Activated CD4-positive, alpha-beta T cell treated with anti-CD3 and anti-CD28 coated beads for 24 hours (primary cell): ENCODE measurements around the gene HELZ.
"Not testable (repeated sequence)": the region's sequence is repeated elsewhere in the genome, so short reads cannot be mapped to it uniquely, and the experiment has no call there.

Experiments
- DNase-seq, 2 donors: peaks; one replicate each; pipeline ENCODE4 v3.0.0-alpha.2; 2020; ENCODE audit warnings: low read depth in 2 of 2

HELZ gene

DNA sequence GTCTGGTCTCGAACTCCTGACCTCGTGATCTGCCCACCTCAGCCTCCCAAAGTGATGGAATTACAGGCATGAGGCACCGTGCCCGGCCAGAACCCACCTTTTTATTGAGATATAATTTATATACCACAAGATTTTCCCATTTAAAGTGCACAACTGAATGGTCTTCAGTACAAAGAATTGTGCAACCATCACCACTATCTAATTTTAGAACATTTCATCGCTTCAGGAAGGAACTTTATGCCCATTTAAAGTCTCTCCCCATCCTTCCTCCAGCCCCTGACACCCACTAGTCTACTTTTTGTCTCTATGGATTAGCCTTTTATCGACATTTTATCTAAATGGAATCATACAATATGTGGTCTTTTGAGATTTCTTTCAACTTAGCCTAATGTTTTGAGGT lies 25.4 kb upstream of the HELZ start:
- DNase-seq: no peak

DNA sequence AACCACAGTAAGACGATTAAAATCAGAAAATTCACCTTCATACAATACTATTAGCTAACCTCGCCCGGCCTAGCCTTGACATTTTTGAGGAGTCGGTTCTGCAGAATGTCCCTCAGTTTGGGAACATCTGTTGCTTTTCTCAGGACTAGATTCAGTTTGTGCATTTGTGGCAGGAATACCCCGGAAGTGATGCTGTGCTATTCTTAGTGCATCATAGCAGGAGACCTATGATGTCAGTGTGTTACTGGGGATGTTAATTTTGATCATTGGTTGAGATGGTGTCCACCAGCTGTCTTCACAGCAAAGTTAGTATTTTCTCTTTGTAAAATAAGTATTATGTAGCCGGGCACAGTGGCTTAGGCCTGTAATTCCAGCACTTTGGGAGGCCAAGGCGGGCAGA lies 21.5 kb upstream of the HELZ start:
- DNase-seq: no peak

DNA sequence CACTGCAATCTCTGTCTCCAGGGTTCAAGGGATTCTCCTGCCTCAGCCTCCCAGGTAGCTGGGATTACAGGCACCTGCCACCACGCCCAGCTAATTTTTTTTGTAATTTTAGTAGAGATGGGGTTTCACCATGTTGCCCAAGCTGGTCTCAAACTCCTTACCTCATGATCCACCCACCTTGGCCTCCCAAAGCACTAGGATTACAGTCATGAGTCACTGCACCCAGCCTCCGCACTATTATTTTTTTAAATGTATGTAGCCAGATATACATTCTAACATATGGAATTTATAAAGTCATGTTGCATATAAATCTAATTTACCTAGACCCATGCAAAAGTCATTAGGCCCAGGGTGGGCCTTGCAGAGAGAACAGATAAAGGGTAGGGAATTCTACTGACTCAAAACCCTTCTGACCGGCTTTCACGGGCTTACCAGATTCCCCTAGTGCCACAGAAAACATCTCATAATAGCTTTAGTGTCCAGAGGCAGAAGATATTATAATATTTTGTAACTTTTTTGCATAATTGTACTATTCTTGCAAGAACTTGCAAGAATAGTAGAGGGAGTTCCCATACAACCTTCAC lies 20.5 kb upstream of the HELZ start:
- DNase-seq: no peak

DNA sequence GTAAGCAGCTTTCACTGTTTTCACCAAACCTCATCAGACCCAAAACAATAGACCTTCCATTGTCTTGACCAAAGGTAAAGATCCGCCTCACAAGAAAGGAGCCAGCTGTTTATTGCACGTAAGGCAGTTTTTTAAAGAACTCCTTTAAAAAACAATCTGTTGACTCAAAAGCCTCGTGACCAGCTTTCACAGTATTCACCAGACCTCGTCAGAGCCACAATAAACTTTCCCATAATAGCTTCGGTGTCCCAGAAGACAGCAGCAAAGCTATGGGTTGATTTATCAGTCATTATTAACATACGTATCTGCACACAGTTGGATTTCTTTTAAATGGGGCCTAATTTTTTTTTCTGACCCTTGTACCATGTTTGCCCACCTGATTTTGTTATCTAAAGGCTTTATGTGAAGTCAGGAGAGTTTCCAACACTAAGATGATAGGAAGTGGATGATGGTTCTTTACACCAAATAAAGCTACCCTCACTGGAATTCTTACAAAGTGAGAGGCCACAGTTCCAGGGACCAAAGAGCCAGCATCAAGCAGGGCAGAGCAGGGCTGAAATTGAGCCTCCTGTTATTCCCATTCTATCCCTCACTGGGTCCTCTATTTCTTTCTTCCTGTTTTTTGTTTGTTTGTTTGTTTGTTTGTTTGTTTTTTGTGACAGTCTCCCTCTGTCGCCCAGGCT lies 17.6 kb upstream of the HELZ start:
- no peak for DNase-seq

DNA sequence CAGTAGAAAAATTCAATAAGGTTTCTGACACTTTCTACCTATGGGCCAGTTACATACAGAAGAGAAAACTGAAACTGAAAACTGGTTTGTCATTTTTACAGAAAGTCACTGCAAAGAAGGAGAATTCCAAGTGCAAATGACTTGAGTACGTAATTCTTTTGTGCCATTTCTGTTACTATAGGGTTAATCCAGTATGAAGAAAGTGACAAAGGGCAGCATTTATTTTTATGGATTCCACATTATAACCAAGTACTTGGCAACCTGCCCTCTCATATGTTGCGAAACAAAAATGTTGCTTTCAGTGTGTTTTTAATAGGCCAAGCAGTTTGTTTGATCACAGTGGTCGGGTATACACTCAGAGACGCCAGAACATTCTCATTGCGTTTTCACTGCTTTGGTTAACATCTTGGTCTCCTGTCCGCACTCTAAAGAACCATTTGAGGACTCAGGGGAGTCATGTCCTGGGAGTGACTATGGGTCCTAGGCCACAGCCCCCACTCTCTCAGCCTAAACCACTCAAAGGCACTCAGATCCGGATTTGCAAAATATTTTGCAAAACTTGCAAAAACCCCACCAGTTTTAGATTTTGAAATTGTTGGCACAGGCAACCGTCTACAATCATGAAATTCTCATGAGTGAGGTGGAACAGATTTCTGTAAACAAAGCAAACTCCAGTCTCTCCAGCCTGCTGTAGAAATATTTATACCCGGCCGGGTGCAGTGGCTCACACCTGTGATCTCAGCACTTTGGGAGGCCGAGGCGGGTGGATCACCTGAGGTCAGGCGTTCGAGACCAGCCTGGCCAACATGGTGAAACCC lies 15.4 kb upstream of the HELZ start:
- no peak for DNase-seq

DNA sequence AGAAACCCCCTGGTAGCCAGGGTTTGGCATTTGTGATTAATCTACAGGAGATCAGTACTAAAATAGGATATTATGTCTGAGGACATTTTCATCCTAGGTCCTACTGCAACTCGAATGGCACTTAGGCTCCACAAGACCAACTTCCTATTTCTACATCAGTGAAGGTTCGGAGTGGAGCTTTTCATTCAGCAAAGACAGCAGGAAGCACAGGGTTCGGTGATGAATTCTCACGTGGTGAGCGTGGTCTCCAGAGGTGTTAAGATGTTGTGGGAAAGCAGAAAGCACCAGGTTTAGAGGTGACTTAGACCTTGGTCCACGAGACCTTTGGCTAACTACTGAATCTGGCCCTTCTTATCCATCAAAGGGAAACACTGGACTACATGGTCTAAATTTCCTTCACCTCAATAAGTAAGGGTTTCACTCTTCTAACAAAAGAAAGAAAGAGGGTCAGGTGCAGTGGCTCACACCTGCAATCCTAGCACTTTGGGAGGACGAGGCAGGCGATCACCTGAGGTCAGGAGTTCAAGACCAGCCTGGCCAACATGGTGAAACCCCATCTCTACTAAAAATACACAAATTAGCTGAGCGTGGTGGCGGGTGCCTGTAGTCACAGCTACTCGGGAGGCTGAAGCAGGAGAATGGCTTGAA lies 13.9 kb upstream of the HELZ start:
- DNase-seq: no peak

DNA sequence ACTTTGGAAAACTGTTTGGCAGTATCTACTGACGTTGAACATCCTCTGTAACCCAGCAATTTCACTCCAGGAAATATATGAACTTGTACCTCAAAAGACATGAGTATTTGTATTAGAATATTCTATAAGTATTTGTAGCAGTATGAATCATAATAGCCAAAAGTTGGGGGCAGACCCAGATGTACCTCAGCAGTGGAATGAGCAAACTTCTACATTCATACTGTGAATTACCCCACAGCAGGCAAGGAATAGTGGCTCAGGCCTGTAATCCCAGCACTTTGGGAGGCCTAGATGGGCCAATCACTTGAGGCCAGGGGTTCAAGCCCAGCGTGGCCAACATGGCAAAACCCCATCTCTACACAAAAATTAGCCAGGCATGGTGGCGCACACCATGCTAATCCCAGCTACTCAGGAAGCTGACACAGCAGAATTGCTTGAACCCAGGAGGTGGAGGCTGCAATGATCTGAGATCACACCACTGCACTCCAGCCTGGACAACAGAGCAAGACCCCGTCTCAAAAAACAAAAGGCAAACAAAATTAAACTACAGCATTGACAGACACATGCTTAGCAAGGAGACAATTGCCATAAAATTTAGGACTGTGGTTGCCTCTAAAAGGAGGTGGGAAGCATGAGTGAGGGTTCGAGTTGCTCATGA lies 11.2 kb upstream of the HELZ start:
- DNase-seq: no peak

DNA sequence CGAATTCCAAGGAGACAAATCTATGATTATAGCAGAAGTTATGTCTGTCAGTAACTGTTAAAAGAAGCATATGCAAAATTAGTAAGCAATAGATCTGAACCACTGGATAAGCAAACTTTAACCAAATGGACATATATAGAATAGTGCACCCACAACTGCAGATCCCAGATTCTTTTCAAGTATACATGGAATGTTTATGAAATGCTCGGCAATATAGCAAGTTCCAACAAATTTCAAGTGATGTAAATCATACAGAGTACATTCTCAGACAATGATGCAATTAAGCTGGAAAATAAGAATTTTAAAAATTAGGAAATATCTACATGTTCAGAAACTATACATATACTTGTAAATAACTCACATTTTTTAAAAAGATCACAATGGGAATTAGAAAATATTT lies 8.4 kb upstream of the HELZ start:
- DNase-seq: no peak

DNA sequence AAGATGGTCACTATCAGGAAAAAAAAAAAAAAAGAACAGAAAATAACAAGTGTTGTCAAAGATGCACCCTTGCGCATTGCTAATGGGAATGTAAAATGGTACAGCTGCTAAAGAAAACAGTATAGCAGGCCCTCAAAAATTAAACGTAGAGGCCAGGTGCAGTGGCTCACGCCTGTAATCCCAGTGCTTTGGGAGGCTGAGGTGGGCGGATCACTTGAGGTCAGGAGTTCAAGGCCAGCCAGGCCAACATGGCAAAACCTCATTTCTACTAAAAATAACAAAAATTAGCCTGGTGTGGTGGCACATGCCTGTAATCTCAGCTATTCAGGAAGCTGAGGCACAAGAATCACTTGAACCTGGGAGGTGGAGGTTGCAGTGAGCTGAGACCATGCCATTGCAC lies 6.6 kb upstream of the HELZ start:
- DNase-seq: not testable (repeated sequence)

DNA sequence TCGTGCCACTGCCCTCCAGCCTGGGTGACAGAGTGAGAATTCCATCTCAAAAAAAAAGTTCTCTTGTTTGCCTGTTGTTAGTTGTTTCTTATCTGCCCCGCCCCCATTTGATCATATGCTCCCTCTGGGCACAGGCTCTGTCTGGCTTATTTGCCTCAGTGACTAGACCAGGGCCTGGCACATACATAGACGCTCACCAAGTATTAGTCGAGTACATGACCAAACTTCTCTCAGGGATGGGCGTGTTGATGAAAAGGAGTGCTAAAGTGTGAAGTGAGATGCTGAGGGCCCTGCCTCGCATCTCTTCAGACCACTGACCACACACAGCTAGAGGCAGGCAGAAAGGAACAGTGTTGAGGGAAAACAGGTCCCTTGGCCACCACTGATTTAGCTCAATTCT lies 3.3 kb upstream of the HELZ start:
- DNase-seq: no peak

DNA sequence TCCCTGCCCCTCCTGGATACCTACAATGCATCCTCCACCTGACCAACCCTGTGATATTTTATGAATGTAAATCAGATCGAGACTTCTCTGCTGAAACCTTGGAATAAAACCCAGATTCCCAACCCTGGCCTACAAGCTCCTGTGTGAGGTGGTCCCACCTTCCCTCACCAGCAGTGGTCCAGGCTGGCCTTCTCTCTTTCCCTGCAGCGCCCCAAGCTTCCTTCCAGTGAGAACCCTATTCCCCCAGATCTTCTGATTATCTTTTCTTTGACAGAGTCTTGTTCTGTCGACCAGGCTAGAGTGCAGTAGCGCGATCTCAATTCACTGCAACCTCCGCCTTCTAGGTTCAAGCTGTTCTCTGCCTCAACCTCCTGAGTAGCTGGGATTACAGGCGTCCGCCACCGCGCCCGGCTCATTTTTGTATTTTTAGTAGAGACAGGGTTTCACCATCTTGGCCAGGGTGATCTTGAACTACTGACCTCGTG lies 2.5 kb upstream of the HELZ start:
- DNase-seq: no peak

DNA sequence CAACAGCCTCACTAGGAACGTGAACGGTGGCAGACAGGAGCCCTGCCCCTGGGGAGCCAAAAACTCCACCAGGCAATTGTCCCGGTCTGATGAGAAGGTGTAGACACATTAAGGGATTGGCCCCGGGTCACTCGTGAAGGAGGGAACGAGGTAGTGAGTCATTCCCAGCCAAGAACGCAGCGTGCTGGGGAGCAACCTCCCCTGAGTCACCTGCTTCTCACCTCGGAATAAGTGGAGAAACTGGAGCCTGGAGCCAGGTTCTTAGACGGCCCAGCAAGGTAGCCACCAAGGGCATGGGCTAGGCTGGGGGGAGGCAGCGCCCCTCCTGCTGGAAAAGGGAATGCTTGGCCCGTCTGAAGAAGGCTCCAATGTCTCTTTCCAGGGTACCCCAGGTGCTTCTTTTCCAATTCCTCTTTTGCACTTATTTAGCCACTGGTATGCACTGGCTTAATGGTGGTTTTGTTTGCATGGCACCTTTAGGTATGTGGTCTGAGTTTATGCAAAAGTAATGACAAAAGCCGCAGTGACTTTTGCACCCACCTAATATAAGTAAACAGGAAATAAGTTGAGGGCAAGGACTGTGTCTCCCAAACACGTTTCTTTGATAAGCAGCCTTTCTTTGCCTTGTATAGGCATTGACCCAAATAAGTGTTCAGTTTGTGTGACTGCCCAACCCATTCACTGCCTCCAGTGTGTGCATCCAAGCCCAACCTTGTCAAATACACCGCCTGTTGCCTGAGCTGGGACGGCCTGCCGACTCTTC lies 1.8 kb upstream of the HELZ start:
- DNase-seq: no peak

DNA sequence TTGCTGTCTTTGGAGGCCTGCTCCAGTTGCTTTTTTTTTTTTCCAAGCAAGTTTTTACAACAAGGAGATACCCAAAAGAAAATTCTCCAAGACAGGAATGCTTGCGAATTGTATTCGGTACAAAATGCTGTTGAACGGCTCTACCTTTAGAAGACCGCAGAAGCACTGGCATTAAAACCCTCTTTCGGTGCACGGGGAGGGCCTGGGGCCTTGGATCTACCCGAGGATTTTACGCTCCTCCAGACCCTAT lies 1.3 kb upstream of the HELZ start:
- no peak for DNase-seq

DNA sequence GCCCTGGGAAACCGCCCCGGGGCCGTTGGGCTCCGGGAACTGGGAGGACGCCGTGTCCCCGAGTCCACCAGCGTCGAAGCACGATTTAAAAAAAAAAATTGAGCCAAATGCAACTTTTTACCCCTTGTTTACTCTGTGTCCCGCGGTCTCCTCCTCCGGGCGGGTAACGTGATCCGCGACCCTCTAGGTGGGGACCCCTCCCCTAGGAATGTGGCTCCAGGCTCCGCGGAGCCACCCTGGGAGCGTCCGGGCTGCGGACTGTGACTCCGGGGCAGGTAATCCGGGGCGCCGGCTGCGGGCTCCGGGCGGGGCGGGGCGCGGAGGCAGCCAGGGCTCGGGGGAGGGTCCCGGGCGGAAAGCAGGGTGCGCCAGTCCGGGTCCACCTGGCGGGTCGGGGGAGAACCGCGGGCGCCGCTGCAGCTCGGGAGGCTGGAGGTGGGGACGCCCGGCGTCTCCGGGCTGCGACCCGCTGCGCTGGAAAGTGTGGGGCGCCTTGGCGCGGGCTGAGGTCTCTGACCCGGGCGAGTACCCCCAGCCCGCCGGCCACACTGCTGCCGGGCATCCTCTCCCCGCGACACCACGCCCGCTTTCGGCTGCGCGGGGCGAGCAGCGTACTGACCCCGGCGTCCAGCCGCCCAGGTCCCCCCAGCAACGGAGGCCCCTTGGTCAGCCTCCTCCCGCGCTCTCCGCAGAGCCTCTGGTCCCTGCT lies 852 bp upstream of the HELZ start:
- peak in 1 of 2 donors; percentile 32 for DNase-seq

DNA sequence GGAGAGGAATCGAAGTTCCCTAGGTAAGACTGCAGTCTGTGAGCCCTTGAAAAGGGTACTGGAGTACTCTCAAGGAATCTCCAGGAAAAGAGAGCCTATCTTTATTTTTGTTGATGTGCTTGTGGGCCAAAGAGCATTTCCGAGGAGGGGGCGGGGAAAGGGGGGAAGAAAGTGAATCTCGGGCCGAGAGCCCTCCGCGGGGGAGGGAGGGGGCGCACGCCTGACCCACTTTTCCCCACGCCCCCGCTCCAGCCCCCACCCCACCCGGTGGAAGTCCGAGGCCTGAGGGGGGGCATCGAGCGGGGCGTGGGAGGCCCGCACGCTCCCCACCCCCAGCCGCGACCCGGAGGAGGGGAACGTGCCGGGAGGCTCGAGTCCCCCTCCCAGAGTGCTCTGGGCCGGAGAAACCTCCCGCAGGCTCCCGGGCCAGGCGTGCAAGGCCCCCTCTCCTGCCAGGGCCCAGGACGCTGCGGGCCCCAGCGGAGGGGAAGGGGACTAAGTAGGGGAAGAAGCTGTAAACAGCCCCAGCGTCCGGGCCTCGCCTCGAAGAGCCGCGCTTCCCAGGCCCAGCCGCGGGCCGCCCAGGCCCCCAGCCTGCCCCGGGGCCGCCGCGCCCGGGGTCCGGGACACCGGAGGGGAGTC lies 444 bp downstream of the HELZ start:
- no peak for DNase-seq

DNA sequence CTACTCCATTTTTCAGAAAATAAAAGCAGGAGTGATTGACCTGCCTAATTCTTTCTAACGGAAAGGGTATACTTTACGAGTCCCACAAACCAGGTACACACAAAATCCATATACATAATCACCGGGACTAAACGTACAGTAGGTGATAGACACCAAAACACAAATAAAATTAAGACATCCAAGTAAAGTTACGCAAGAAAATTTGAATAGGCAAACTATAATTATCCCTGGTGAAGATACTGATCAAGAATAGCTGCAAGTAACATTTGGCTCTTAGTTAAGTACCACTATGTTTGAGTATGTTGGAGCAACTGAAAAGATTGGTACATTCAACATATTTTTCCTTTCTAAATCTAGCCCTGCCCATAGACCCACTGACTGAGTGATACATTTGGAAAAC lies 1.7 kb downstream of the HELZ start:
- no peak for DNase-seq

DNA sequence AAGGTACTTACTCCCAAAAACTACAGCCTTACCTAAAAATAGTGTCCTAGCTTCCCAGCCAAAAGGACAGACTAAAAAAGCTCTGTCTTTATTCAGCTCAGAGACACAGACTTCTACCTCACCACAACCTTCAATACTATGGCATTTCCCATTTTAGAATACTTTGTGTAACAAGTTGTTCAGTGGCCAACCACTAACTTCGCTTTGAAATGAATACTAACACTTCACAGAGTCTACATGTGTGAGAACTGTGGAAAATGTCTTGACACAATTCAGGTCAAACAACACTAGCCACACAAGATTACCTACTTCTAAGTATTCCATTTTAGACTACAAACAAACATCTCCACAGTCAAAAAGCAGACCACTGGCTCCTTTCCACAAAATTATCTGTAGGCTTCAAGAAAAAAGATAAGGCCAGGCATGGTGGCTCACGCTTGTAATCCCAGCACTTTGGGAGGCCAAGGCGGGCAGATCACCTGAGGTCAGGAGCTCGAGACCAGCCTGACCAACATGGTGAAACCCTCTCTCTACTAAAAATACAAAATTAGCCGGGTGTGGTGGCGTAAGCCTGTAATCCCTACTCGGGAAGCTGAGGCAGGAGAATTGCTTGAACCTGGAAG lies 3.2 kb downstream of the HELZ start:
- no peak for DNase-seq

DNA sequence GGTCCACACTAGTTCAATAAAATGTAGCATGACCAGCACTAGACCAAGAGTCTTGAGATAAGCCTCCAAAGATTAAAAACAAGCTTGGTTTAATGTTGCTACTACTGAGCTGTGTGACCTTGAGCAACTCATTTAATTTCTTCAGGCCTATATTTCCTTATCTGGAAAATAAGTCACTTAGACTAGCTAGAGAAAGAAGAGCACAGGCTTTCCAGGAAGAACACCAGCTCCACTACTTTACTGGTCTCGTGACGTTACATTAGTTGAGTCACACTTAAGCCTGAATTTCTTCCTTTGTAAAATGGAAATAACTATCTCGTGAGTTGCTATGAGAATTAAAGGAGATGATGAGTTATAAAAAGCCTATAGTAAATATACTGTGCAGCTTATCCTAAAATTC lies 5.4 kb downstream of the HELZ start:
- DNase-seq: no peak

DNA sequence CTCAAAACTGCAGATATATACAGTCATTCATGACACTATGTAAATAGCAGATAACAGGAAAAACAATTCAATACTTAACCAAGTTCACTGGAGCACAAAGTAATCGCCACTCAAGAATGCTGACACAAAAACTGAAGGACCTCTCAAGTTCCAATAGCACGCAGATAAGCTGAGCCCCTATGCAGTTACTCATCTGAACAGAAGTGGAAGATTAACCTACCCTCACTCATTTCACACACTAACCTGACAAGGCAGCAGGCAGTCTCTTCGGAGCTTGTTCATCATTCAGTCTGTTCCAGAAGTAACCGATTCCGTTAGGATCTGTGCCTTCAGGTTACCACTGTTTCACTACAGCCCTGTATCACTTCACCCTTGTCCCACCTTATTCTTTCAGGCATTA lies 6.0 kb downstream of the HELZ start:
- DNase-seq: no peak

DNA sequence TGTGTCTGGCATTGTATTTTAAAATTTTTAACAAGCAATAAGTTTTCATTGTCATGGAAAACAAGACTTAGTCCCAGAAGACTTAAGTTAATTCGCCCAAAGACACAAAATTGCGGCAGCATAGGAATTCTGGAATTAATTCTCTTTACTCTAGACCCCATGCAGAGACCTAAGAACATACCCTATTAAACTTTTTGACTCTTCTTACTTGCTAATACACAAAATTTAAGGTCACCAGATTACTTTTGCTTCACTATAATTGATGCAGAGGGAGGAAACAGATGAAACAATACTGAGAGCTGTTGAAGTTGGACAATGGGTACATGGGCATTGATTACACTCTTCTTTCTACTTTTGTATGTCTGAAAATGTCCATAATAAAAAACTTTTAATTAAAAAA lies 12.6 kb downstream of the HELZ start:
- DNase-seq: no peak
